OCI-M1 (cell line): ENCODE data around the gene CLDN11.

Experiments used
- DNase-seq: peaks from one replicate; lab custom pipeline; 2025; lab: John Stamatoyannopoulos, UW

CLDN11 gene

GRCh38 chr3:170426240-170426797, 7.7 kb downstream of the CLDN11 start:
- DNase-seq = peak; percentile 16

- DNase-seq = no peak
Measured at GRCh38 chr3:170428095-170428494, 9.4 kb downstream of the CLDN11 start.

GRCh38 chr3:170429050-170429449, 10.4 kb downstream of the CLDN11 start:
- DNase-seq = no peak

GRCh38 chr3:170431054-170431453, 12.4 kb downstream of the CLDN11 start:
- no peak for DNase-seq

GRCh38 chr3:170432416-170432815, 13.7 kb downstream of the CLDN11 start:
- no peak for DNase-seq

- DNase-seq = no peak
Measured at GRCh38 chr3:170436697-170437096, 18.0 kb downstream of the CLDN11 start.

GRCh38 chr3:170437176-170437575, 18.5 kb downstream of the CLDN11 start:
- DNase-seq = no peak

GRCh38 chr3:170437696-170438407, 19.2 kb downstream of the CLDN11 start:
- peak; percentile 21 for DNase-seq

GRCh38 chr3:170438836-170439235, 20.2 kb downstream of the CLDN11 start:
- no peak for DNase-seq

GRCh38 chr3:170440344-170440743, 21.7 kb downstream of the CLDN11 start:
- DNase-seq = no peak

GRCh38 chr3:170441412-170441811, 22.7 kb downstream of the CLDN11 start:
- no peak for DNase-seq

- no peak for DNase-seq
Measured at GRCh38 chr3:170442947-170443346, 24.3 kb downstream of the CLDN11 start.

- no peak for DNase-seq
Measured at GRCh38 chr3:170443457-170443856, 24.8 kb downstream of the CLDN11 start.

GRCh38 chr3:170448584-170448983, 29.9 kb downstream of the CLDN11 start:
- DNase-seq = no peak

GRCh38 chr3:170450039-170450438, 31.4 kb downstream of the CLDN11 start:
- no peak for DNase-seq

GRCh38 chr3:170454509-170454908, 35.8 kb downstream of the CLDN11 start:
- no peak for DNase-seq

- DNase-seq = no peak
Measured at GRCh38 chr3:170458285-170458684, 39.6 kb downstream of the CLDN11 start.

- DNase-seq = no peak
Measured at GRCh38 chr3:170463011-170463410, 44.3 kb downstream of the CLDN11 start.

GRCh38 chr3:170465955-170466354, 47.3 kb downstream of the CLDN11 start:
- no peak for DNase-seq

GRCh38 chr3:170467007-170467406, 48.3 kb downstream of the CLDN11 start:
- no peak for DNase-seq

GRCh38 chr3:170467571-170468147, 49.0 kb downstream of the CLDN11 start:
- no peak for DNase-seq

GRCh38 chr3:170469151-170470062, 50.7 kb downstream of the CLDN11 start:
- DNase-seq = no peak
